Prostate gland (tissue), 2 donors: ENCODE data around the gene CDC16.

Experiments used
- CTCF ChIP-seq, 4 experiments: fragments of 200-600 bp in 2 of 4; fragments of 450-650 bp in 2 of 4; sonication (generic) in 2 of 4; IDR thresholded peaks; 1 replicate in 3 of 4; 2 replicates in 1 of 4; pipeline ENCODE4 v1.5.1; 2016 to 2019; ENCODE audit warnings: antibody characterized with exemption in 4 of 4, mild to moderate bottlenecking in 2 of 4, moderate library complexity in 2 of 4
- POLR2A ChIP-seq: fragments of 450-650 bp; IDR thresholded peaks from one replicate; pipeline ENCODE4 v1.6.1; 2016; ENCODE audit warnings: antibody characterized with exemption, mild to moderate bottlenecking

- TF ChIP-seq CTCF (IDR thresholded peaks at IDR 0.05): no peak
- no peak for TF ChIP-seq POLR2A
Observed at GRCh38 chr13:114231886-114232285, 2.8 kb upstream of the CDC16 start.
